Measurements from ENCODE around the gene PTGES3. TPM values are rescaled to one million over a fixed set of nuclear protein-coding genes. Genes with fewer than 3 reads are reported as not detected.

PTGES3 gene
- total and polyA plus RNA-seq, 10 of the 15 experiments (the other 5 are each of a cell fraction or from before 2014, with no cell fraction given): 117 to 520 (median 175) TPM

DNA sequence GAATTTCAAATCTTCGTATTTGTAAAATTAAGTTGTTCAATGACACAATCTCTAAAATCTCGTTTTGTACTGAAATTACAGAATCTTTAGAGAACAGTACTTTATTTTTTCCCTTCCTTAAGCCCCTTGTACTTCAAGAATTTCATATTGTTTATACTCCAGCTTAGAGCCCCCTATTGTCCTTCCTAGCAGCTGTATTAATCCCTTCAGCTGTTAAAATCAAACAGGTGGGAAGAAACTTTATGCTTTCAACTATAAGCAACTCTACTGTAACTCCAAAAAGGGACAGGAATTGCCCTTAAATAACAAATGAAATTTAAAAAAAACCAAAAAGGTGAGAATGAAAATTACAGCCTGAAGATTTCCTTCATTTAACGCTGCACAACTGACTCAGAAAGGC, 35.3 kb upstream of the PTGES3 start:
- BruUV-seq (replicated peaks): no TSS peak
- ChIA-PET CTCF (interaction anchor here (1.4 to 1.9 kb wide), 2 partner anchors 87 to 280 kb away, joined by 3 to 11 read pairs; no protein-coding TSS in a partner anchor), RAD21 (ENCODE audit: unreplicated experiment) (interaction anchor here (1.4 to 2.1 kb wide), 2 partner anchors 78 to 87 kb away, joined by 3 to 8 read pairs; no protein-coding TSS in a partner anchor), POLR2A (interaction anchor here (0.6 to 3.7 kb wide), 12 partner anchors 9 to 280 kb away, joined by 3 to 21 read pairs (median 4); partner anchors contain the start of gene PTGES3), SMC1A (ENCODE audit: uncharacterized antibody, unreplicated experiment) (interaction anchor here (0.6 to 2.7 kb wide), 9 partner anchors 27 to 94 kb away, joined by 3 to 10 read pairs (median 3); partner anchors contain the start of gene PTGES3)
- Histone ChIP-seq H3K4me2 (ENCODE audit: control insufficient read depth, insufficient read depth) (peak overlapping the region; percentile 91), H3K4me1 (ENCODE audit: control insufficient read depth, insufficient read depth, low read length) (peaks cover 39% of the 10 kb centered on the region), H3K36me3 (ENCODE audit: control insufficient read depth in 2 of 2, insufficient read depth in 2 of 2, low read length in 1 of 2) (peaks cover 9 to 32% of the 10 kb centered on the region in 2 experiments), H3K27me3 (replicated peaks in 1 of 2; ENCODE audit: control insufficient read depth in 2 of 2, insufficient read depth in 2 of 2, low read length in 1 of 2) (no peaks in the 10 kb centered on the region), H3K9me3 (replicated peaks; ENCODE audit: control insufficient read depth, insufficient read depth, low read length) (no peaks in the 10 kb centered on the region), H3K9ac (ENCODE audit: control insufficient read depth, insufficient read depth, low read length) (peak overlapping the region; percentile 99), H3K79me2 (ENCODE audit: control insufficient read depth, insufficient read depth, low read length) (peaks cover 68% of the 10 kb centered on the region), H3K4me3 (peak overlapping the region; percentile 97), H4K20me1 (ENCODE audit: control insufficient read depth, insufficient read depth) (peaks cover 26% of the 10 kb centered on the region), H2AFZ (ENCODE audit: control insufficient read depth, low read depth, low read length) (no peak overlapping the region), H3K27ac (ENCODE audit: control insufficient read depth, insufficient read depth) (peak overlapping the region; percentile 93; the same call in 1 of the 2 replicates)
- no peak for DNase-seq (ENCODE audit: low read depth, low spot score)
- FAIRE-seq: no peak
- in situ Hi-C loops (cut with MboI) (no loop called here), intact Hi-C loops (cut with micrococcal nuclease; ENCODE audit: unreplicated experiment) (no loop called here)
- TF ChIP-seq NKRF (conservative IDR thresholded peaks at IDR 0.05): no peak
- TF ChIP-seq LARP7 (IDR thresholded peaks at IDR 0.05): no peak
- TF ChIP-seq STAT1 (conservative IDR thresholded peaks at IDR 0.05): no peak
- no peak for TF ChIP-seq PML (IDR thresholded peaks at IDR 0.05; ENCODE audit: low read length)
- TF ChIP-seq IKZF1 (conservative IDR thresholded peaks at IDR 0.05): no peak
- TF ChIP-seq EGR1 (IDR thresholded peaks at IDR 0.05; ENCODE audit: borderline replicate concordance in 1 of 2, low read depth in 2 of 2, low read length in 2 of 2): no peak
- TF ChIP-seq, protein P1, sequence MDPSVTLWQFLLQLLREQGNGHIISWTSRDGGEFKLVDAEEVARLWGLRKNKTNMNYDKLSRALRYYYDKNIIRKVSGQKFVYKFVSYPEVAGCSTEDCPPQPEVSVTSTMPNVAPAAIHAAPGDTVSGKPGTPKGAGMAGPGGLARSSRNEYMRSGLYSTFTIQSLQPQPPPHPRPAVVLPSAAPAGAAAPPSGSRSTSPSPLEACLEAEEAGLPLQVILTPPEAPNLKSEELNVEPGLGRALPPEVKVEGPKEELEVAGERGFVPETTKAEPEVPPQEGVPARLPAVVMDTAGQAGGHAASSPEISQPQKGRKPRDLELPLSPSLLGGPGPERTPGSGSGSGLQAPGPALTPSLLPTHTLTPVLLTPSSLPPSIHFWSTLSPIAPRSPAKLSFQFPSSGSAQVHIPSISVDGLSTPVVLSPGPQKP (IDR thresholded peaks at IDR 0.05; ENCODE audit: low read depth, low read length): no peak
- TF ChIP-seq NFXL1 (IDR thresholded peaks at IDR 0.05; ENCODE audit: borderline replicate concordance): no peak
- no peak for ATAC-seq
- WGBS (ENCODE audit: insufficient coverage, insufficient replicate concordance, low lambda C conversion rate, missing lambda C conversion rate): 0% methylated on average over 3 of the region's 3 CpGs
